ENCODE results near the gene SPTBN1. TPM values are rescaled to one million over a fixed set of nuclear protein-coding genes. Genes with fewer than 3 reads are reported as not detected.

The SPTBN1 gene
- total RNA-seq, 4 donors from 2014 or later, result 171 to 293 (median 247) TPM

DNA sequence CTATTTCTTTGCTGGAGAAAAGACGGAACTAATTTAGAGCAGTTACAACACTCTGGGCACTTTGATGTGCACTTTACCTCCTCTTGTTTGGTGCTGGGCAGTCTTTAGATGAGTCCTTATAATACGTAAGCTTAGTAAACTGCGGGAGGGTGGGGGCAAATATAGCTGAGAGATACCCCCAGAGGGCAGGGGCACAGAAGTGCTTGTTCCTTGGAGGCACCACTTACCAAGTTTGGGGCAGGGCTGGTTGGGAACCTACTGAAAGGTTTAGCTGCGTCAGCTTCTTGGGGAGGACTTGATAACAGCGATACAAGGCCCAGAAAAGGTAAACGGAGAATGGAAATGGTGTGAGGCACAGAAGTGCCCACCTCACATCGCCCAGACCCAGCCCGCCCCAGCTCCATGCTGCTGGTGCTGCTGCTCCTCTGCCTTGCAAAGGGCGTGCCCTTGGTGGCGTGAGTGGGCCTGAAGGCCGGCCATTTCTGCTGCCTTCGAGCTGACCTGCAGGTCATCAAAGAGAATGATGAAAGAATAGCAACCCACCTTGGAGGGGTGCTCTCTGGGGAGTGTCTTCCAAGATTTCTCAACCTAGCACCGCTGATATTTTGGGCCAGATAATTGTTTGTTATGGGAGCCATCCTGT lies 139.2 kb downstream of the SPTBN1 start:
- TF ChIP-seq POLR2A (IDR thresholded peaks at IDR 0.05), result no peak
- TF ChIP-seq, protein P1, sequence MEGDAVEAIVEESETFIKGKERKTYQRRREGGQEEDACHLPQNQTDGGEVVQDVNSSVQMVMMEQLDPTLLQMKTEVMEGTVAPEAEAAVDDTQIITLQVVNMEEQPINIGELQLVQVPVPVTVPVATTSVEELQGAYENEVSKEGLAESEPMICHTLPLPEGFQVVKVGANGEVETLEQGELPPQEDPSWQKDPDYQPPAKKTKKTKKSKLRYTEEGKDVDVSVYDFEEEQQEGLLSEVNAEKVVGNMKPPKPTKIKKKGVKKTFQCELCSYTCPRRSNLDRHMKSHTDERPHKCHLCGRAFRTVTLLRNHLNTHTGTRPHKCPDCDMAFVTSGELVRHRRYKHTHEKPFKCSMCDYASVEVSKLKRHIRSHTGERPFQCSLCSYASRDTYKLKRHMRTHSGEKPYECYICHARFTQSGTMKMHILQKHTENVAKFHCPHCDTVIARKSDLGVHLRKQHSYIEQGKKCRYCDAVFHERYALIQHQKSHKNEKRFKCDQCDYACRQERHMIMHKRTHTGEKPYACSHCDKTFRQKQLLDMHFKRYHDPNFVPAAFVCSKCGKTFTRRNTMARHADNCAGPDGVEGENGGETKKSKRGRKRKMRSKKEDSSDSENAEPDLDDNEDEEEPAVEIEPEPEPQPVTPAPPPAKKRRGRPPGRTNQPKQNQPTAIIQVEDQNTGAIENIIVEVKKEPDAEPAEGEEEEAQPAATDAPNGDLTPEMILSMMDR (IDR thresholded peaks at IDR 0.05), result no peak
- Histone ChIP-seq H3K36me3 (no peaks in the 10 kb centered on the region), H3K27me3 (no peaks in the 10 kb centered on the region), H3K4me1 (peaks cover 0 to 55% (median 7%) of the 10 kb centered on the region in 4 donors), H3K27ac (peak overlapping the region in 2 of 4 donors; percentile 44 to 56), H3K9me3 (no peaks in the 10 kb centered on the region), H3K4me3 (no peak overlapping the region)
- DNase-seq, result no peak

DNA sequence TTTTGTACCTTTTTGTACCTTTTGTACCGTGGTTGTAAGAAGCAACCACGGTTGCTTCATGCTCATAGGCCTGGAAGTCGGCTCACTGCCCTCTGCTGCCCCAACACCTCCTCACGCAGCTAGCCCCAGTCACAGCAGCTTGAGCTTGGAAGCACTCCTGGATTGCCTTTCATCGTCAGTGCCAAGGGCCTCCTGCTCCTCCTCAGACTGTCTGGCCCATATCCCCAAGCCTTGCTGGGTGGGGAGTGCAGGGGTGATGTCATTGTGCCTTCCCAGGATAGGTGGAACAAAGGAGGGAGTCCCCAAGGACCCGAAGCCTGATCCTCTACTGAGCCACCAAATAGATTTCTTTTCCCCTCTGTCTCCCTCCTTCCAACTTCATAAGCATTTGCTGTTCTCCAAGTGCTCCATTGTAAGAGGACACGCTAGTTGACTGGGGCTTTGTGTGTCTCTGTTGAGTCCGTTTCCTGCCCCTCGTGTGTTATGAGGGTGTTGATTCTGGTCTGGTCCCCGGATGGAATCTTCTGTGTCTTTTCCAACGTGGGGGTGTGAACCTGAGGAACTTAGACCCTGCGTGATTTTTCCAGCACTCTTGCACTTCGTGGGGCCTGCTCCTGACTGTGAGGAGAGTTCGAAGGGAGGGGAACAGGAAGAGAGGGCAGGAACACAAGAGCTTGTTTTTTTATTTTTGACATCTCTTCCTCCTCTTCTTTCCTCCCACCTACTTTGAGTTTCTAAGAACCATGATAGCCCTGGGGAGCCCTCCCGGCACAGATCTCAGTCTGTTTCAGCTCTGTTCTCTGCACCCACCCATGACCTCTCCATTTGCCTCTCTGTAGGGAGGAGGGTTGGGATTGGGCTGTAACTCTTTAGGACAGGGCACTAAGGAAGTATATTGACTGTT lies 140.1 kb downstream of the SPTBN1 start:
- TF ChIP-seq POLR2A (IDR thresholded peaks at IDR 0.05), result no peak
- TF ChIP-seq, protein P1 (IDR thresholded peaks at IDR 0.05), result no peak
- H3K4me3 ChIP-seq, result no peak overlapping the region
- peaks cover 0 to 56% (median 3%) of the 10 kb centered on the region in 4 donors for H3K4me1 ChIP-seq
- DNase-seq, result no peak
- no peaks in the 10 kb centered on the region for H3K9me3 ChIP-seq
- H3K27me3 ChIP-seq, result no peaks in the 10 kb centered on the region
- H3K36me3 ChIP-seq, result no peaks in the 10 kb centered on the region
- H3K27ac ChIP-seq, result peak overlapping the region; percentile 33 to 57 (median 50)

DNA sequence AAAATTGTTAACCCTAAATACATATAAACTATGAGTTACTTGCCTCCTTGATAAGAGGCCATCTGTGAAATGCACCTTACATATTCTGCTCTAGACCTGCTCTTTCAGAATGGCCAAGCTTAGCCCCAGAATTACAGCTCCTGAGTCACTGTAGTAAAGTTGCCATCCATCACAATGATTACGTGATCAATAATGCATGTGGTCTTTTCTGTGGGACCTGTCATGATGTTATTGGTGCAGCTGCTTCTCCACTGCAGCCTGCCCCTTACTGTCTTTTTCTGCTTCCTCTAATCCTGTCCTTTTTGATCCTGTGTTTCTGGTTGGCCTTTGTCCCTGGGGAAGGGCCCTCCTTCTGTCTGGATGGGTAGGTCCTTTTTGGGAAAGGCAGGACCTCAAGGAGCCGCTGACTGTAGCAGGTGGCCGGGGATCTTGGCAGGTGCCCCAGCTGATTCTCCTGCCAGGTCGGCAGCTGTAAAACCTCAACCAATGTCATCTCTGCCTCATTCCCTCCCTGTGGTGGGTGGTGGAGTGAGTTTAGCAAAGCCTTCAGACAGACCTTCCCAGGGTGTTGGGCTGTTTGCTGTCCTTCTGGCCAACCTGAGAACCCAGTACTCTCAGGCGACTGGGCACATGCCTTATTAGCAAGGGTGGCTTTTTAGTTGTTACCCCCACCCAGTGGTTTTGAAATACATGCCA lies 141.2 kb downstream of the SPTBN1 start:
- Histone ChIP-seq H3K27me3 (no peaks in the 10 kb centered on the region), H3K27ac (peak overlapping the region in 2 of 4 donors; percentile 56 to 57), H3K4me1 (peaks cover 0 to 63% (median 6%) of the 10 kb centered on the region in 4 donors), H3K4me3 (no peak overlapping the region), H3K9me3 (no peaks in the 10 kb centered on the region), H3K36me3 (no peaks in the 10 kb centered on the region)
- DNase-seq, result peak in 1 of 3 donors; percentile 64
- TF ChIP-seq, protein P1 (IDR thresholded peaks at IDR 0.05), result no peak
- no peak for TF ChIP-seq POLR2A (IDR thresholded peaks at IDR 0.05)

DNA sequence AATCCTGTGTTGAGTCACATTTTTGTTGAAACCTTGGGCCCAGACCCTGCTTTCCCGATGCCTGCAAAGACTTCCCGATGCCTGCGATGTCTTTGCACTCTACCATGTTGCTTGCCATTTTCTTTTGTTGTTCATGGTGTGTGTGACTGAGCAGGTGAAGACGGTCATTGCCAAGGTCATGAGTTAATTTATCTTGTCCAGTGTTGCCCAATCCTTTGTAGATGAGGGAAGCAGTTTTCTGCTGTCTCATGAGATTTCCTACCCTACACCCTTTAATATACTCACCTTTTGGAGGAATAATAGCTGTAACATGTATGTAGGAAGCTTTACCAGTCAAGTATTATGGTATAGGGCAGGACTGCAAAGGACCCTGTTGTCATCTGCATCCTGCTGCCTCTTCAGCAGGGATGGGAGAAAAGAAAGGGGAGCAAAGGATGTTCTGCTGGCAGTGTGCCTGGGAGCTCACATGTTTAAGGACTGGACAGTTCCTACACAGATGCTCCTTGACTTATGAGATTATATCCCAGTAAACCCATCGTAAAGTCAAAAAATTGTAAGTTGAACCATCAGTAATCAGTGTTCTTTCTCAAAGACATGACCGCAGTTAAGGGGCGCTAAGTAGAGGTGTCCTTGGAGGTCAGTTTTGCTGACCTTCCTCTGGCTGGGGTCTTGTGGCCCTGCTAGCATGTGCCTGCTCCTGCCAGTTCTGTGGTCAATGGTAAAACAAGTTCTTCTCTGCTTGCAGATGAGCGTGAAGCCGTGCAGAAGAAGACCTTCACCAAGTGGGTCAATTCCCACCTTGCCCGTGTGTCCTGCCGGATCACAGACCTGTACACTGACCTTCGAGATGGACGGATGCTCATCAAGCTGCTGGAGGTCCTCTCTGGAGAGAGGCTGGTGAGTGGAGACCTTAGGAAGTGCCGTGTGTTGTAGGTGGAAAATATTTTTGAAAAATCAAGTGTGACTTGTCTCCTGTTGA lies 142.5 kb downstream of the SPTBN1 start:
- Histone ChIP-seq H3K27ac (peak overlapping the region in 2 of 4 donors; percentile 52 to 61), H3K27me3 (no peaks in the 10 kb centered on the region), H3K4me1 (peaks cover under 1 to 71% (median 14%) of the 10 kb centered on the region in 4 donors), H3K9me3 (no peaks in the 10 kb centered on the region), H3K36me3 (no peaks in the 10 kb centered on the region), H3K4me3 (no peak overlapping the region)
- no peak for TF ChIP-seq POLR2A (IDR thresholded peaks at IDR 0.05)
- TF ChIP-seq, protein P1 (IDR thresholded peaks at IDR 0.05), result no peak
- DNase-seq, result no peak
